ENCODE results near the gene KCNK15. TPM values are rescaled to one million over a fixed set of nuclear protein-coding genes. Genes with fewer than 3 reads are reported as not detected.

The KCNK15 gene
- total RNA-seq, 1 experiment from 2014 or later, result 1.4 TPM

GRCh38 chr20:44736170-44737021, 9.3 kb upstream of the KCNK15 start:
- H3K36me3 Mint-ChIP-seq (ENCODE audit: insufficient read depth, unreplicated experiment), result peaks cover 5% of the 10 kb centered on the region
- H3K4me3 Mint-ChIP-seq (ENCODE audit: unreplicated experiment), result peak overlapping the region; percentile 10
- TF ChIP-seq CTCF (IDR thresholded peaks at IDR 0.05; ENCODE audit: unreplicated experiment), result no peak
- no TSS peak for BruUV-seq (replicated peaks)
- POLR2A ChIA-PET, result interaction anchor here (0.7 kb wide), 1 partner anchor 149 kb away, joined by 4 read pairs; the partner anchor contains the start of gene YWHAB
- H3K9me3 Mint-ChIP-seq (ENCODE audit: unreplicated experiment), result peaks cover 7% of the 10 kb centered on the region
- peaks cover 4% of the 10 kb centered on the region for H3K27me3 Mint-ChIP-seq (ENCODE audit: insufficient read depth, unreplicated experiment)
- intact Hi-C loops (cut with micrococcal nuclease), result loop anchor here (10.0 kb wide), 1 partner anchor 212 kb away; the partner anchor contains the start of gene SERINC3
- H3K4me1 Mint-ChIP-seq (ENCODE audit: insufficient read depth, unreplicated experiment), result peaks cover 43% of the 10 kb centered on the region
- peak; percentile 75 for DNase-seq (ENCODE audit: unreplicated experiment)
- H3K27ac Mint-ChIP-seq (ENCODE audit: low read depth, unreplicated experiment), result no peak overlapping the region
- CTCF ChIA-PET, result interaction anchor here (1.3 to 6.2 kb wide), 3 partner anchors 11 to 130 kb away, joined by 6 to 72 read pairs (median 23); partner anchors contain the start of gene KCNK15

- Mint-ChIP-seq H3K27me3 (ENCODE audit: insufficient read depth, unreplicated experiment) (peaks cover 11% of the 10 kb centered on the region), H3K9me3 (ENCODE audit: unreplicated experiment) (peaks cover 7% of the 10 kb centered on the region), H3K4me1 (ENCODE audit: insufficient read depth, unreplicated experiment) (peaks cover 40% of the 10 kb centered on the region), H3K4me3 (ENCODE audit: unreplicated experiment) (no peak overlapping the region), H3K27ac (ENCODE audit: low read depth, unreplicated experiment) (no peak overlapping the region), H3K36me3 (ENCODE audit: insufficient read depth, unreplicated experiment) (peaks cover 5% of the 10 kb centered on the region)
- intact Hi-C loops (cut with micrococcal nuclease), result loop anchor here (10.0 kb wide), 1 partner anchor 212 kb away; the partner anchor contains the start of gene SERINC3
- CTCF ChIA-PET, result interaction anchor here (0.5 to 6.2 kb wide), 4 partner anchors 10 to 349 kb away, joined by 3 to 72 read pairs (median 14); partner anchors contain the start of gene KCNK15
- POLR2A ChIA-PET, result interaction anchor here (0.5 to 0.7 kb wide), 2 partner anchors 24 to 148 kb away, joined by 3 to 4 read pairs; partner anchors contain the start of gene YWHAB
- BruUV-seq (replicated peaks), result no TSS peak
- no peak for TF ChIP-seq CTCF (IDR thresholded peaks at IDR 0.05; ENCODE audit: unreplicated experiment)
- DNase-seq (ENCODE audit: unreplicated experiment), result no peak
Measured at GRCh38 chr20:44737116-44737515, 8.5 kb upstream of the KCNK15 start.

DNA sequence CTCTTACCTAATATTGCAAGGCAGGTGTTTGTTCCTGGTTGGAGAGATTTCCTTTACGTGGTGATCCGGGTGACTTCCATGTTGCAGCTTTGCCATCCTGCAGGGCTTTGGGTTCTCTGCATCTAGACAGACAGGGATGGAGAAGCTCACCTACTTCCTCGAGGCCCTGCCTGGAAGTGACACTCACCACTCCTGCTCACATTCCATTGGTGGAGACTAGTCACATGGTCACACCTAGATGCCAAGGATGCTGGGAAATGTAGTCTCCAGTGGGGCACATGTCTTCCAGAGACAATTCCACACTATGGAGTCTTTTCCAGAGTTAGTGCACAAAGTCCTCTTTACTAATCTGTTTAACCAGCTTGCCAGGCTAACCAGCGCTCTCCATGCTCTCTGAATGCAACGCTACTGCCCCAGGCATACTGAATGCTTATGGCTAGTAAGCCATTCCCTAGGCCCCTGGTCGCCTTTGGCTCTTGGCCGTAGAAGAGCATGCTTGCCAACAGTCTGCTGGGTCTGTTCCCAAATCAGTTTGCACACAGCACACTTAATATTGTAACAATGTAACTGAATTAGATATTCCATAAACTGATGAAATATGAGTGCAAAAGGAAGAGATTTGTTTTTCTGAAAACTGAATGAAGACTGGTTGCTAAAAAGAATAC, 6.7 kb upstream of the KCNK15 start:
- no TSS peak for BruUV-seq (replicated peaks)
- no peak for TF ChIP-seq CTCF (IDR thresholded peaks at IDR 0.05; ENCODE audit: unreplicated experiment)
- intact Hi-C loops (cut with micrococcal nuclease), result loop anchor here (10.0 kb wide), 1 partner anchor 214 kb away; the partner anchor contains the start of gene SERINC3
- peak; percentile 89 for DNase-seq (ENCODE audit: unreplicated experiment)
- Mint-ChIP-seq H3K27me3 (ENCODE audit: insufficient read depth, unreplicated experiment) (peaks cover 29% of the 10 kb centered on the region), H3K9me3 (ENCODE audit: unreplicated experiment) (peaks cover 7% of the 10 kb centered on the region), H3K27ac (ENCODE audit: low read depth, unreplicated experiment) (no peak overlapping the region), H3K4me1 (ENCODE audit: insufficient read depth, unreplicated experiment) (peaks cover 24% of the 10 kb centered on the region), H3K4me3 (ENCODE audit: unreplicated experiment) (peak overlapping the region; percentile 33), H3K36me3 (ENCODE audit: insufficient read depth, unreplicated experiment) (peaks cover 5% of the 10 kb centered on the region)
- ChIA-PET CTCF (interaction anchor here (0.7 to 6.2 kb wide), 3 partner anchors 8 to 96 kb away, joined by 3 to 72 read pairs (median 23); partner anchors contain the start of gene KCNK15), POLR2A (interaction anchor here (0.6 to 1.0 kb wide), 7 partner anchors 9 to 390 kb away, joined by 3 to 4 read pairs (median 3); no protein-coding TSS in a partner anchor)

Measured in MCF 10A (cell line).